RWPE1 (cell line): ENCODE measurements around the gene TRIM8.

ENCODE experiments used
- CTCF ChIA-PET: fragments of 350-600 bp; sonication (Branson Sonifier 250); formaldehyde crosslinking; extraction: SDS; loops from one replicate; lab custom pipeline; 2021; lab: Yijun Ruan, JAX
- POLR2A ChIA-PET: fragments of 400-600 bp; formaldehyde crosslinking; extraction: SDS; loops from one replicate; lab custom pipeline; 2020; ENCODE audit warnings: antibody characterized with exemption; ENCODE audit not compliant: low non-redundant PET; lab: Yijun Ruan, JAX
- DNase-seq: peaks from one replicate; pipeline ENCODE4 v3.0.0; 2012; ENCODE audit warnings: low spot score
- H3K27ac ChIP-seq: fragments of 450-650 bp; 2 replicates; pipeline ENCODE4 v1.5.1; 2017
- CTCF ChIP-seq: fragments of 450-650 bp; conservative IDR thresholded peaks from 2 replicates; pipeline ENCODE4 v1.5.1; 2017; ENCODE audit warnings: low read depth, mild to moderate bottlenecking

TRIM8 gene

GRCh38 chr10:102673819-102674511 is 29.7 kb downstream of the TRIM8 start:
- CTCF ChIA-PET, result interaction anchor here (0.5 to 1.8 kb wide), 3 partner anchors 25 to 444 kb away, joined by 3 to 5 read pairs (median 4); no protein-coding TSS in a partner anchor
- peak overlapping the region; percentile 90 for H3K27ac ChIP-seq
- POLR2A ChIA-PET, result interaction anchor here (1.7 kb wide), 1 partner anchor 28 kb away, joined by 4 read pairs; no protein-coding TSS in a partner anchor
- TF ChIP-seq CTCF, result no peak
- DNase-seq, result peak; percentile 89

DNA sequence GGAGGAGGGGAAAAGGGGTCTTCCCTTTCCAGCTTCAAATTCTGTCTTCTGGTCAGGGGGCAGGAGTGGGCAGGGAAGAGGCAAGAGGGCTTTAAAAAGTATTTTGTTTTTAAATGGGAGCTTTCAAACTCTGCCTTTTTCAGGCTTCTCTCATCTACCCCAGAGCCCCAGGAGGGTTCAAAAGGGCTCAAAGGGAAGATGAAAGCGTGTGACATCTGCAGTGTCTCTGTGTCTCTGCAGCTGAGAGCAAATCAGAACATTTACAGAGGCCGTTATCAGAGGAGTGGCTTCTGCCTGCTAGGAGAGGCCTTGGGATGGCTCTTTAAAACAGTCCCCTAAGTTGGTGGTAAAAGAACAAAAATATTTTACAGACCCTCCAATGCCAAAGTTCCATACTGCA is 30.3 kb downstream of the TRIM8 start:
- H3K27ac ChIP-seq, result peak overlapping the region; percentile 90
- TF ChIP-seq CTCF, result no peak
- POLR2A ChIA-PET, result interaction anchor here (1.7 kb wide), 1 partner anchor 28 kb away, joined by 4 read pairs; no protein-coding TSS in a partner anchor
- CTCF ChIA-PET, result interaction anchor here (1.1 to 1.8 kb wide), 2 partner anchors 29 to 445 kb away, joined by 3 to 5 read pairs; no protein-coding TSS in a partner anchor
- DNase-seq, result no peak

GRCh38 chr10:102675011-102675665 is 30.9 kb downstream of the TRIM8 start:
- DNase-seq, result no peak
- ChIA-PET CTCF (interaction anchor here (0.5 to 1.8 kb wide), 4 partner anchors 30 to 446 kb away, joined by 3 to 5 read pairs (median 3); no protein-coding TSS in a partner anchor), POLR2A (interaction anchor here (0.6 to 1.7 kb wide), 2 partner anchors 29 to 1548 kb away, joined by 3 to 4 read pairs; no protein-coding TSS in a partner anchor)
- peak overlapping the region; percentile 90 for H3K27ac ChIP-seq
- TF ChIP-seq CTCF, result no peak

- ChIA-PET CTCF (interaction anchor here (0.5 to 1.8 kb wide), 7 partner anchors 31 to 600 kb away, joined by 3 to 5 read pairs (median 3); no protein-coding TSS in a partner anchor), POLR2A (interaction anchor here (0.6 to 1.7 kb wide), 2 partner anchors 30 to 1549 kb away, joined by 3 to 4 read pairs; no protein-coding TSS in a partner anchor)
- H3K27ac ChIP-seq, result peak overlapping the region; percentile 90
- no peak for TF ChIP-seq CTCF
- DNase-seq, result no peak
Observed at GRCh38 chr10:102675666-102676533, 31.6 kb downstream of the TRIM8 start.

DNA sequence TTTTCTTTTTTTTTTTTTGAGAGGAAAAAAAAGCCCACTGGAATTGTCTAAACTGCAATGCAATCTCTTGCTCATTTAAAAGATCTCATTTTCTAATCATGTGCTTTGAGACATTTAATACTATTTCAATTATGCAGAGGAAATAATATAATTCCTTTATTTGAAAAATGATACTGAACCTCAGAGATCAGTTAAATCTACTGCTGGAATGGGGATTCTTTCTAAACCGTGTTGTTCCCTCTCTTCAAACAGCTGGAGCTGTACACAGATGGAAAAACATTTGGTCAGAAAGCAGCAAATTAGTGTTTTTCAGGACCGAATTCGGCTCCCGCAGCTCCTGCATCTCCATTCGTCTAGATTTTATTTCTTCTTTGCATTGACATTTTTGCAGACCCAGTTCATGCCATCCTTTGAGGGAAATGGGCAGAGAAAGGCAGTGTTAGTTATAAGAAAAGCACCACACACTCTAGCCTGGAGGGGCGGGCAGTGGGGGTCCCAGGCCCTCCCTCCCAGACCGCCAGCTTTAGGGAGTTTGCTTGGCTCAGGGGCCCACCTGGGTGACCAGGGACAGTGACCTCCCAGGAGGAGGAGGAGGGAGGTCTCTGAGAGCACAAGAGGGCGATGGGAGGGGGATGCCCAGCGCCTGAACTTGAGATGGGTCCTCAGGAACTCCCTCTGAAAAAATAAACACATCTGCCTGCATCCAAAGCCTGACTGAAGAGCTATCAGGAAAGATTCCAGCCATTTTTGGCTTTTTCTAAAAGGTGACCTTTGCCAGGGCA is 32.4 kb downstream of the TRIM8 start:
- H3K27ac ChIP-seq, result peak overlapping the region; percentile 90
- TF ChIP-seq CTCF, result no peak
- POLR2A ChIA-PET, result no interaction called here
- no peak for DNase-seq
- CTCF ChIA-PET, result interaction anchor here (0.6 to 0.9 kb wide), 4 partner anchors 16 to 599 kb away, joined by 3 to 4 read pairs (median 3); no protein-coding TSS in a partner anchor
